Non-pigmented ciliary epithelial cell (primary cell): Measurements from ENCODE around the gene CYP2C19.
"Not testable (repeated sequence)": the region's sequence is repeated elsewhere in the genome, so short reads cannot be mapped to it uniquely, and the experiment has no call there.

Experiments used
- DNase-seq: peaks from one replicate; pipeline ENCODE4 v3.0.0-alpha.2; 2010; ENCODE audit warnings: low read depth

CYP2C19 gene

GRCh38 chr10:94762393-94762792 is at the start of gene CYP2C19:
Gene CYP2C19, plus strand, starts transcription at chr10:94762681. Its CDS starts 25 bp downstream, at chr10:94762706.
- DNase-seq: no peak

- no peak for DNase-seq
These were observed 36.6 kb upstream of the CYP2C19 start for GRCh38 chr10:94725871-94726270.

GRCh38 chr10:94735197-94735596 is 27.3 kb upstream of the CYP2C19 start:
- DNase-seq: no peak

- no peak for DNase-seq
These were observed 23.9 kb upstream of the CYP2C19 start for GRCh38 chr10:94738588-94738987.

- DNase-seq: no peak
These were observed 15.3 kb upstream of the CYP2C19 start for GRCh38 chr10:94747137-94747536.

- DNase-seq: no peak
These were observed 14.6 kb upstream of the CYP2C19 start for GRCh38 chr10:94747838-94748237.

- no peak for DNase-seq
These were observed 4.6 kb upstream of the CYP2C19 start for GRCh38 chr10:94757916-94758315.

- no peak for DNase-seq
These were observed 1.8 kb upstream of the CYP2C19 start for GRCh38 chr10:94760586-94761178.

- not testable (repeated sequence) for DNase-seq
These were observed 12.9 kb downstream of the CYP2C19 start for GRCh38 chr10:94775425-94775824.

- no peak for DNase-seq
These were observed 15.5 kb downstream of the CYP2C19 start for GRCh38 chr10:94777886-94778458.

GRCh38 chr10:94780844-94781243 is 18.4 kb downstream of the CYP2C19 start:
- no peak for DNase-seq

GRCh38 chr10:94784256-94784655 is 21.8 kb downstream of the CYP2C19 start:
- DNase-seq: no peak

- no peak for DNase-seq
These were observed 22.7 kb downstream of the CYP2C19 start for GRCh38 chr10:94785211-94785610.

GRCh38 chr10:94800551-94800950 is 38.1 kb downstream of the CYP2C19 start:
- not testable (repeated sequence) for DNase-seq

- DNase-seq: no peak
These were observed 40.8 kb downstream of the CYP2C19 start for GRCh38 chr10:94803307-94803706.

GRCh38 chr10:94830025-94830424 is 67.5 kb downstream of the CYP2C19 start:
- DNase-seq: not testable (repeated sequence)

GRCh38 chr10:94846204-94846603 is 83.7 kb downstream of the CYP2C19 start:
- no peak for DNase-seq

GRCh38 chr10:94850766-94851165 is 88.3 kb downstream of the CYP2C19 start:
- no peak for DNase-seq

- no peak for DNase-seq
These were observed 88.8 kb downstream of the CYP2C19 start for GRCh38 chr10:94851263-94851662.

- DNase-seq: no peak
These were observed 90.0 kb downstream of the CYP2C19 start for GRCh38 chr10:94852438-94852837.

- DNase-seq: no peak
These were observed 90.6 kb downstream of the CYP2C19 start for GRCh38 chr10:94853065-94853464.

- DNase-seq: no peak
These were observed 95.5 kb downstream of the CYP2C19 start for GRCh38 chr10:94858005-94858404.

- no peak for DNase-seq
These were observed 96.6 kb downstream of the CYP2C19 start for GRCh38 chr10:94859086-94859485.

GRCh38 chr10:94878649-94879048 is 116.2 kb downstream of the CYP2C19 start:
- DNase-seq: no peak
